DMS153 (cell line): ENCODE results near the gene CCDC158.
"Not testable (repeated sequence)": the region's sequence is repeated elsewhere in the genome, so short reads cannot be mapped to it uniquely, and the experiment has no call there.

Experiments used
- DNase-seq: peaks from one replicate; lab custom pipeline; 2025; lab: John Stamatoyannopoulos, UW

The CCDC158 gene

GRCh38 chr4:76373919-76374552 lies 46.9 kb downstream of the CCDC158 start:
- no peak for DNase-seq

- no peak for DNase-seq
Measured at GRCh38 chr4:76366737-76367136, 54.2 kb downstream of the CCDC158 start.

- no peak for DNase-seq
Measured at GRCh38 chr4:76365636-76366035, 55.3 kb downstream of the CCDC158 start.

GRCh38 chr4:76364763-76365162 lies 56.2 kb downstream of the CCDC158 start:
- DNase-seq: no peak

- no peak for DNase-seq
Measured at GRCh38 chr4:76363556-76364290, 57.2 kb downstream of the CCDC158 start.

GRCh38 chr4:76361689-76362412 lies 59.1 kb downstream of the CCDC158 start:
- DNase-seq: no peak

GRCh38 chr4:76359881-76360466 lies 61.0 kb downstream of the CCDC158 start:
- DNase-seq: not testable (repeated sequence)

GRCh38 chr4:76357981-76358380 lies 63.0 kb downstream of the CCDC158 start:
- no peak for DNase-seq

GRCh38 chr4:76354517-76355473 lies 66.1 kb downstream of the CCDC158 start:
- DNase-seq: no peak

GRCh38 chr4:76342803-76343202 lies 78.1 kb downstream of the CCDC158 start:
- no peak for DNase-seq

GRCh38 chr4:76342191-76342590 lies 78.8 kb downstream of the CCDC158 start:
- no peak for DNase-seq

- no peak for DNase-seq
Measured at GRCh38 chr4:76341063-76341462, 79.9 kb downstream of the CCDC158 start.

GRCh38 chr4:76339364-76339763 lies 81.6 kb downstream of the CCDC158 start:
- no peak for DNase-seq

GRCh38 chr4:76334885-76335284 lies 86.1 kb downstream of the CCDC158 start:
- DNase-seq: no peak

- no peak for DNase-seq
Measured at GRCh38 chr4:76326515-76326914, 94.4 kb downstream of the CCDC158 start.

GRCh38 chr4:76325072-76325471 lies 95.9 kb downstream of the CCDC158 start:
- no peak for DNase-seq

GRCh38 chr4:76322236-76322635 lies 98.7 kb downstream of the CCDC158 start:
- no peak for DNase-seq

GRCh38 chr4:76316131-76316530 lies 104.8 kb downstream of the CCDC158 start:
- no peak for DNase-seq

- no peak for DNase-seq
Measured at GRCh38 chr4:76315267-76315918, 105.5 kb downstream of the CCDC158 start.

GRCh38 chr4:76313547-76313946 lies 107.4 kb downstream of the CCDC158 start:
- DNase-seq: no peak

GRCh38 chr4:76312457-76312856 lies 108.5 kb downstream of the CCDC158 start:
- no peak for DNase-seq
